Panc1 (cell line): ENCODE results near the gene BAG1. TPM values are rescaled to one million over a fixed set of nuclear protein-coding genes. Genes with fewer than 3 reads are reported as not detected.
A peak's percentile ranks its signal among the peaks of the same experiment; 100 is the strongest.

Source experiments
- ATAC-seq: fragments of 200-7000 bp; cut with Tn5 transposase; 2 replicates; pipeline ENCODE4 v1.9.1; 2020; ENCODE audit warnings: mild to moderate bottlenecking, moderate library complexity
- BruUV-seq: library from RNA; stranded (reverse); fragments of 400-500 nt; replicated peaks from 2 replicates; lab custom pipeline; 2021; lab: Mats Ljungman, UMichigan
- CTCF ChIA-PET: fragments of 300-600 bp; sonication (Branson Sonifier 250); formaldehyde crosslinking; loops from one replicate; lab custom pipeline; 2022; ENCODE audit warnings: antibody characterized with exemption; lab: Charles Lee
- POLR2A ChIA-PET: fragments of 300-600 bp; sonication (Branson Sonifier 250); formaldehyde crosslinking; loops from one replicate; lab custom pipeline; 2022; ENCODE audit warnings: antibody characterized with exemption; lab: Charles Lee
- DNase-seq: peaks from one replicate; pipeline ENCODE4 v3.0.0-alpha.2; 2010; ENCODE audit warnings: low read depth, low spot score
- H3K27ac ChIP-seq: 2 replicates; pipeline ENCODE4 v1.5.1; 2011; ENCODE audit warnings: mild to moderate bottlenecking, low read length, inconsistent platforms
- H3K27me3 ChIP-seq: fragments of 200-500 bp; sonication (Bioruptor generic); 2 replicates; pipeline ENCODE4 v1.6.0; 2014; ENCODE audit warnings: low read length, inconsistent platforms; ENCODE audit not compliant: control insufficient read depth, insufficient read depth
- H3K36me3 ChIP-seq: fragments of 200-500 bp; sonication (Bioruptor generic); 2 replicates; pipeline ENCODE4 v1.5.1; 2014; ENCODE audit warnings: inconsistent platforms, mild to moderate bottlenecking, low read length, moderate library complexity; ENCODE audit not compliant: control insufficient read depth, insufficient read depth
- H3K4me1 ChIP-seq: 2 replicates; pipeline ENCODE4 v1.5.1; 2011; ENCODE audit warnings: inconsistent platforms, mild to moderate bottlenecking, low read length, moderate library complexity; ENCODE audit not compliant: control insufficient read depth, insufficient read depth
- H3K4me3 ChIP-seq, 2 experiments: 2 replicates each; pipeline ENCODE4 v1.5.1; 2011 to 2012; ENCODE audit warnings: low read depth in 2 of 2, low read length in 2 of 2, mild to moderate bottlenecking in 2 of 2, inconsistent platforms in 1 of 2, moderate library complexity in 1 of 2
- H3K9me3 ChIP-seq: fragments of 200-500 bp; sonication (Bioruptor generic); 2 replicates; pipeline ENCODE4 v1.5.1; 2014; ENCODE audit warnings: low read depth, mild to moderate bottlenecking, inconsistent platforms, low read length, moderate library complexity; ENCODE audit not compliant: control insufficient read depth, insufficient read depth
- CTCF ChIP-seq: fragments of 450-650 bp; IDR thresholded peaks from 2 replicates; pipeline ENCODE4 v1.5.1; 2017; ENCODE audit warnings: mild to moderate bottlenecking
- POLR2AphosphoS5 ChIP-seq: IDR thresholded peaks from 2 replicates; pipeline ENCODE4 v1.6.1; 2012; ENCODE audit warnings: mild to moderate bottlenecking, low read depth, low read length, moderate library complexity
- REST ChIP-seq, 2 experiments: IDR thresholded peaks; 2 replicates each; pipeline ENCODE4 v1.6.1; 2011 to 2012; ENCODE audit warnings: low read depth in 2 of 2, control low read depth in 1 of 2, low read length in 1 of 2, mild to moderate bottlenecking in 1 of 2, moderate library complexity in 1 of 2; ENCODE audit not compliant: insufficient read depth in 1 of 2
- SIN3A ChIP-seq: IDR thresholded peaks from 2 replicates; pipeline ENCODE4 v1.6.1; 2012; ENCODE audit warnings: low read depth, mild to moderate bottlenecking, low read length, moderate library complexity, borderline replicate concordance; ENCODE audit not compliant: insufficient read depth
- TCF7L2 ChIP-seq: IDR thresholded peaks from 2 replicates; pipeline ENCODE4 v1.6.1; 2011; ENCODE audit warnings: mild to moderate bottlenecking, low read depth, low read length, inconsistent platforms
- in situ Hi-C: cut with HindIII; loops from 2 replicates; pipeline ENCODE4 v1.10.0; 2016; ENCODE audit warnings: low sequenced_read_pairs, low pct_unique_long_range_greater_than_20kb
- intact Hi-C: fragments of 100-400 bp; cut with micrococcal nuclease; formaldehyde crosslinking; loops from one replicate; pipeline ENCODE4 v1.10.0; 2022; ENCODE audit not compliant: unreplicated experiment
- total RNA-seq: library from RNA; stranded (reverse); gene quantifications from one replicate; pipeline ENCODE4 v1.2.1, GENCODE V29; 2021; ENCODE audit not compliant: unreplicated experiment

Gene BAG1
- total RNA-seq, 1 experiment from 2014 or later, result 95.8 TPM

DNA sequence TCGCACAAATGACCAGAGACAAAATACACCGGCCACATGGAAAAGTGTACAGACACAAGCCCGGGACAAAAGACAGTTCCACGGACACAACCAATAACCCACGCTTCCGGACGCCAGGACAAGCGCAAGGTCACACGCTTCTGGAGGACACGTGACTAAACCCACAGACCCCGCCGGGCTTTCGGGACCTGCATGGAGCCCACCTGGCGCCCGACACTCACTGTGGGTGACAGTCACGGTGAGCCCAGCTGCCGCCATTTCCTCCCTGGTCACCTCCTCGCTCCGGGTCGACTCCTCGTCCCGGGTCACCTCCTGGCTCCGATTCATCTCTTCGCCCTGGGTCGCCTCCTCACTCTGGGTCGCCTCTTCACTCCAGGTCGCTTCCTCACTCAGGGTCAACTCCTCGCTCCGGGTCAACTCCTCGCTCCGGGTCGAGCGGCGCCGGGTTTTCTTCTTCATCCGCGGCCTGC is 470 bp downstream of the BAG1 start:
- intact Hi-C loops (no loop called here), in situ Hi-C loops (no loop called here)
- ChIA-PET CTCF (no interaction called here), POLR2A (no interaction called here)
- Histone ChIP-seq H3K36me3 (peaks cover 42% of the 10 kb centered on the region), H3K27ac (peak overlapping the region; percentile 92), H3K4me3 (peak overlapping the region; percentile 92 to 96), H3K9me3 (no peaks in the 10 kb centered on the region), H3K4me1 (peaks cover 15% of the 10 kb centered on the region), H3K27me3 (no peaks in the 10 kb centered on the region)
- TF ChIP-seq SIN3A (peak; percentile 93; the same call in 1 of the 2 replicates), CTCF (no peak)
- no peak for DNase-seq
- BruUV-seq, result no TSS peak
- ATAC-seq, result peak; percentile 25

- no peaks in the 10 kb centered on the region for H3K27me3 ChIP-seq
- H3K36me3 ChIP-seq, result peaks cover 38% of the 10 kb centered on the region
- no peak for TF ChIP-seq CTCF
- TF ChIP-seq SIN3A, result no peak
- no peak for TF ChIP-seq TCF7L2
- TF ChIP-seq POLR2AphosphoS5, result no peak; the same call in 1 of the 2 replicates
- peak overlapping the region; percentile 92 to 96 for H3K4me3 ChIP-seq
- peaks cover 15% of the 10 kb centered on the region for H3K4me1 ChIP-seq
- ChIA-PET CTCF (no interaction called here), POLR2A (interaction anchor here (1.1 kb wide), 1 partner anchor 19 kb away, joined by 5 read pairs; no protein-coding TSS in a partner anchor)
- peak overlapping the region; percentile 92 for H3K27ac ChIP-seq
- ATAC-seq (peak; percentile 7), DNase-seq (no peak)
- BruUV-seq, result no TSS peak
- H3K9me3 ChIP-seq, result no peaks in the 10 kb centered on the region
- intact Hi-C loops, result no loop called here
- in situ Hi-C loops, result no loop called here
Observed at GRCh38 chr9:33263131-33264002, 1.1 kb downstream of the BAG1 start.

- TSS peak; percentile 18 for BruUV-seq
- TF ChIP-seq CTCF (no peak), POLR2AphosphoS5 (no peak), TCF7L2 (no peak), REST (IDR thresholded peaks at IDR 0.05; ENCODE audit: insufficient read depth in 1 of 2, low read depth in 2 of 2, low read length in 1 of 2) (no peak), SIN3A (no peak)
- Histone ChIP-seq H3K9me3 (no peaks in the 10 kb centered on the region), H3K36me3 (peaks cover 45% of the 10 kb centered on the region), H3K4me1 (peaks cover 4% of the 10 kb centered on the region), H3K27ac (no peak overlapping the region), H3K4me3 (no peak overlapping the region), H3K27me3 (no peaks in the 10 kb centered on the region)
- ATAC-seq (no peak), DNase-seq (no peak)
- intact Hi-C loops, result no loop called here
- in situ Hi-C loops, result no loop called here
- POLR2A ChIA-PET, result no interaction called here
- CTCF ChIA-PET, result no interaction called here
Observed at GRCh38 chr9:33260372-33260771, 4.1 kb downstream of the BAG1 start.
